Measurements from ENCODE around the gene SHISA8.

Gene SHISA8

DNA sequence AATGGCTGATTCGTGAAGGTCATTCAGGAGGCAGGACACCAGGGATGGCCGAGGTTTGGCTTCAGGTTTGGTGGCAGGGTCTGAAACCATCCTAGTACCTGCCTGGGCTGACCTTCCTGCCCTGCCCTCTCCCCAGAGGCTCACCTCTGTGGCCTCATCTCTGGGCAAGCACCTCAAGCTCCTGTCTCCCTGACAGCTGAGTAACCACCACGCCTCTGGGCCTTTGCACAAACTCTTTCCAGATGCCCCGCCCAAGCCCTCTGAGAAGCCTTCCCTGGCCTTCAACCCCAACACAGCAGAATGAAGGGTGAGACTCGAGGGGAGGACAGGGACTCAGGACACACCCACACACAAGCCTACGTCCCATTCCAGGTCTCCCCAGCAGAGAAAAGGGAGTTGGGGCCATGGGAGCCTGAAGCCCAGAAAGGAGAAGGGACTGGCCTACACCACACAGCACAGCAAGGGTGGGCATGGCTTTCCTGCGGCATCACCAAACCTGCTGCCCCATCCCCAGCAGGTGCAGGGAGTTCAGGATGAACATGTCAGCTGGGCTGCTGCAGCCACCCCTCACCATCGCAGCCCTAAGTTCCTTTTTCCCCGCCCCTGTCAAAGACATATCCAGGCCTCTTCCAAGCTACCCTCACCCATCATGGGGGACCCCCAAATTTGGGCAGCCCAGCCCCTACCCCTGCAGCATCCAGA, 2.4 kb downstream of the SHISA8 start:
- peaks cover 4% of the 10 kb centered on the region for H3K27me3 ChIP-seq (ENCODE audit: insufficient read depth, low read length, poor library complexity)
- no peaks in the 10 kb centered on the region for H3K79me2 ChIP-seq (ENCODE audit: insufficient read depth, low read length)
- no peak overlapping the region for H3K27ac ChIP-seq (ENCODE audit: low read length)
- H3K36me3 ChIP-seq (ENCODE audit: insufficient read depth, low read length) = peaks cover 5% of the 10 kb centered on the region; the same call in 1 of the 2 replicates
- no peak overlapping the region for H3K9ac ChIP-seq (ENCODE audit: low read depth, low read length)
- H2AFZ ChIP-seq (ENCODE audit: low read depth, low read length) = no peak overlapping the region
- H4K20me1 ChIP-seq (ENCODE audit: insufficient read depth, low read length) = peaks cover 33% of the 10 kb centered on the region
- no peaks in the 10 kb centered on the region; the same call in 1 of the 2 replicates for H3K4me1 ChIP-seq (ENCODE audit: insufficient read depth, low read length)
- H3K4me3 ChIP-seq (ENCODE audit: low read depth in 1 of 2, low read length in 2 of 2) = no peak overlapping the region
- H3K9me3 ChIP-seq (ENCODE audit: insufficient read depth, low read length, severe bottlenecking) = no peaks in the 10 kb centered on the region
- H3K4me2 ChIP-seq (ENCODE audit: insufficient read depth, low read length) = no peak overlapping the region
- DNase-seq (no peak), ATAC-seq (ENCODE audit: insufficient read depth, low read depth) (no peak)
- TF ChIP-seq, protein P1, sequence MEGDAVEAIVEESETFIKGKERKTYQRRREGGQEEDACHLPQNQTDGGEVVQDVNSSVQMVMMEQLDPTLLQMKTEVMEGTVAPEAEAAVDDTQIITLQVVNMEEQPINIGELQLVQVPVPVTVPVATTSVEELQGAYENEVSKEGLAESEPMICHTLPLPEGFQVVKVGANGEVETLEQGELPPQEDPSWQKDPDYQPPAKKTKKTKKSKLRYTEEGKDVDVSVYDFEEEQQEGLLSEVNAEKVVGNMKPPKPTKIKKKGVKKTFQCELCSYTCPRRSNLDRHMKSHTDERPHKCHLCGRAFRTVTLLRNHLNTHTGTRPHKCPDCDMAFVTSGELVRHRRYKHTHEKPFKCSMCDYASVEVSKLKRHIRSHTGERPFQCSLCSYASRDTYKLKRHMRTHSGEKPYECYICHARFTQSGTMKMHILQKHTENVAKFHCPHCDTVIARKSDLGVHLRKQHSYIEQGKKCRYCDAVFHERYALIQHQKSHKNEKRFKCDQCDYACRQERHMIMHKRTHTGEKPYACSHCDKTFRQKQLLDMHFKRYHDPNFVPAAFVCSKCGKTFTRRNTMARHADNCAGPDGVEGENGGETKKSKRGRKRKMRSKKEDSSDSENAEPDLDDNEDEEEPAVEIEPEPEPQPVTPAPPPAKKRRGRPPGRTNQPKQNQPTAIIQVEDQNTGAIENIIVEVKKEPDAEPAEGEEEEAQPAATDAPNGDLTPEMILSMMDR (IDR thresholded peaks at IDR 0.05; ENCODE audit: borderline replicate concordance, extremely low read depth, low read length, poor library complexity, severe bottlenecking) = no peak
- no peak for TF ChIP-seq EZH2 (IDR thresholded peaks at IDR 0.05; ENCODE audit: borderline replicate concordance, low read depth, low read length, severe bottlenecking)

DNA sequence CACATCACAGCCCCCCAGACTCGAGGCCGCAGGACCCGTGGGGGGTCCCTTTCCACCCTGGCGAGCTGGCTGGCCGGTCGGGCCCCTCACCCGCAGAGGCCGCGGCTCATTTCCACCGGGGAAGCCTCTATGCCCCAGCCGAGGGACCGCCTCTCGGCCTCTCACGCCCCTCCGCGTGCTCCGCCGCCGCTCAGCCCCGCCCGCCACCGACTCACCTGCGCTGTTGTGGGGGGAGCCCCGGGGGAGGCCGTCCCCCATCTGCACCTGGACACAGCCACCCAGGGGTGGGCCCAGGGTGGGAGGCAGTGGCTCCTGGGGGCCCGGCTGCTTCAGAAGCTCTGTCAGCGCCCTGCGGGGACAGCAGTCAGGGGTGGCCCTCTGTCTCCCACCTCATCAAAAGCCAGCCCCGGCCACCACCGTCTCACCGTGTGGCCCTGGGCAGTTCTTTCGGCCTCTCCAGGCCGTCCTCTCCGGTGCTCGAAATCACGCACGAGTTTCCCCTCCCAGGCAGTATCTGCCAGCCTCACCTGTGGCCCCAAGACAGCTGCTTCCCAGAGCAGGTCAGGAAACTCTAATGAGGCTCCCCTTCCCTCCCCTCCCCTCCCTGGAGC, 3.8 kb downstream of the SHISA8 start:
- H4K20me1 ChIP-seq (ENCODE audit: insufficient read depth, low read length) = peaks cover 39% of the 10 kb centered on the region
- H3K9ac ChIP-seq (ENCODE audit: low read depth, low read length) = no peak overlapping the region
- no peak overlapping the region for H3K4me2 ChIP-seq (ENCODE audit: insufficient read depth, low read length)
- no peaks in the 10 kb centered on the region for H3K9me3 ChIP-seq (ENCODE audit: insufficient read depth, low read length, severe bottlenecking)
- no peaks in the 10 kb centered on the region for H3K79me2 ChIP-seq (ENCODE audit: insufficient read depth, low read length)
- TF ChIP-seq, protein P1 (IDR thresholded peaks at IDR 0.05; ENCODE audit: borderline replicate concordance, extremely low read depth, low read length, poor library complexity, severe bottlenecking) = no peak
- no peak for TF ChIP-seq EZH2 (IDR thresholded peaks at IDR 0.05; ENCODE audit: borderline replicate concordance, low read depth, low read length, severe bottlenecking)
- no peak overlapping the region for H3K4me3 ChIP-seq (ENCODE audit: low read depth in 1 of 2, low read length in 2 of 2)
- H3K36me3 ChIP-seq (ENCODE audit: insufficient read depth, low read length) = peaks cover 14% of the 10 kb centered on the region; the same call in 1 of the 2 replicates
- ATAC-seq (ENCODE audit: insufficient read depth, low read depth) (no peak), DNase-seq (no peak)
- no peaks in the 10 kb centered on the region; the same call in 1 of the 2 replicates for H3K4me1 ChIP-seq (ENCODE audit: insufficient read depth, low read length)
- peaks cover 4% of the 10 kb centered on the region for H3K27me3 ChIP-seq (ENCODE audit: insufficient read depth, low read length, poor library complexity)
- no peak overlapping the region for H3K27ac ChIP-seq (ENCODE audit: low read length)
- no peak overlapping the region for H2AFZ ChIP-seq (ENCODE audit: low read depth, low read length)

- DNase-seq (no peak), ATAC-seq (ENCODE audit: insufficient read depth, low read depth) (no peak)
- H3K79me2 ChIP-seq (ENCODE audit: insufficient read depth, low read length) = no peaks in the 10 kb centered on the region
- H3K9ac ChIP-seq (ENCODE audit: low read depth, low read length) = no peak overlapping the region
- no peak overlapping the region for H2AFZ ChIP-seq (ENCODE audit: low read depth, low read length)
- peaks cover 41% of the 10 kb centered on the region for H4K20me1 ChIP-seq (ENCODE audit: insufficient read depth, low read length)
- TF ChIP-seq, protein P1 (IDR thresholded peaks at IDR 0.05; ENCODE audit: borderline replicate concordance, extremely low read depth, low read length, poor library complexity, severe bottlenecking) = no peak
- TF ChIP-seq EZH2 (IDR thresholded peaks at IDR 0.05; ENCODE audit: borderline replicate concordance, low read depth, low read length, severe bottlenecking) = no peak
- H3K9me3 ChIP-seq (ENCODE audit: insufficient read depth, low read length, severe bottlenecking) = no peaks in the 10 kb centered on the region
- H3K27me3 ChIP-seq (ENCODE audit: insufficient read depth, low read length, poor library complexity) = peaks cover 3% of the 10 kb centered on the region
- H3K27ac ChIP-seq (ENCODE audit: low read length) = no peak overlapping the region
- no peak overlapping the region for H3K4me3 ChIP-seq (ENCODE audit: low read depth in 1 of 2, low read length in 2 of 2)
- no peak overlapping the region for H3K4me2 ChIP-seq (ENCODE audit: insufficient read depth, low read length)
- H3K4me1 ChIP-seq (ENCODE audit: insufficient read depth, low read length) = no peaks in the 10 kb centered on the region; the same call in 1 of the 2 replicates
- peaks cover 21% of the 10 kb centered on the region for H3K36me3 ChIP-seq (ENCODE audit: insufficient read depth, low read length)
Measured at GRCh38 chr22:41910050-41911000, 4.5 kb downstream of the SHISA8 start.

Measured in DND-41 (cell line).